GM12878 (cell line): ENCODE data around the gene TARBP1. TPM values are rescaled to one million over a fixed set of nuclear protein-coding genes. Genes with fewer than 3 reads are reported as not detected.

Experiments used
- ATAC-seq: fragments of 200-7000 bp; cut with Tn5 transposase; 3 replicates; pipeline ENCODE4 v1.9.1; 2020; ENCODE audit warnings: mild to moderate bottlenecking, moderate library complexity
- BruUV-seq: library from RNA; stranded (reverse); fragments of 400-500 nt; replicated peaks from 2 replicates; lab custom pipeline; 2021; lab: Mats Ljungman, UMichigan
- CTCF ChIA-PET: fragments of 300-600 bp; sonication (Branson Sonifier 250); formaldehyde crosslinking; extraction: SDS; loops from one replicate; lab custom pipeline; 2021; ENCODE audit warnings: inconsistent platforms; lab: Yijun Ruan, JAX
- POLR2A ChIA-PET: fragments of 350-600 bp; formaldehyde crosslinking; extraction: SDS; loops from one replicate; lab custom pipeline; 2021; ENCODE audit warnings: inconsistent platforms; lab: Charles Lee
- RAD21 ChIA-PET: fragments of 300-600 bp; sonication (Branson Sonifier 250); formaldehyde crosslinking; loops from one replicate; lab custom pipeline; 2023; ENCODE audit warnings: antibody characterized with exemption; ENCODE audit not compliant: unreplicated experiment; lab: Charles Lee
- SMC1A ChIA-PET: fragments of 300-600 bp; sonication (Branson Sonifier 250); formaldehyde crosslinking; loops from one replicate; lab custom pipeline; 2023; ENCODE audit not compliant: unreplicated experiment, uncharacterized antibody; lab: Charles Lee
- DNase-seq: peaks from one replicate; pipeline ENCODE4 v3.0.0-alpha.2; 2011; ENCODE audit warnings: low read depth, low spot score
- FAIRE-seq: peaks from 3 replicates; lab custom pipeline; 2011; peaks lifted over from hg19 to GRCh38; lab: Jason Lieb, UNC
- H2AFZ ChIP-seq: 2 replicates; pipeline ENCODE4 v1.6.0; 2011; ENCODE audit warnings: low read depth, low read length, control low read depth; ENCODE audit not compliant: control insufficient read depth
- H3K27ac ChIP-seq: 2 replicates; pipeline ENCODE4 v1.5.1; 2011; ENCODE audit warnings: control low read depth; ENCODE audit not compliant: control insufficient read depth, insufficient read depth
- H3K27me3 ChIP-seq, 2 experiments: replicated peaks in 1 of 2; 2 replicates each; pipeline versions ENCODE4 v1.6.0 to v1.6.1; 2011; ENCODE audit warnings: low read length in 1 of 2; ENCODE audit not compliant: control insufficient read depth in 2 of 2, insufficient read depth in 2 of 2
- H3K36me3 ChIP-seq, 2 experiments: 2 replicates each; pipeline ENCODE4 v1.5.1; 2011; ENCODE audit warnings: low read length in 1 of 2; ENCODE audit not compliant: control insufficient read depth in 2 of 2, insufficient read depth in 2 of 2
- H3K4me1 ChIP-seq: 2 replicates; pipeline ENCODE4 v1.6.1; 2011; ENCODE audit warnings: mild to moderate bottlenecking, low read length, moderate library complexity, mixed read lengths; ENCODE audit not compliant: control insufficient read depth, insufficient read depth
- H3K4me2 ChIP-seq: 2 replicates; pipeline ENCODE4 v1.6.0; 2011; ENCODE audit warnings: control low read depth; ENCODE audit not compliant: control insufficient read depth, insufficient read depth
- H3K4me3 ChIP-seq: fragments of 200-600 bp; sonication (generic); 2 replicates; pipeline ENCODE4 v1.5.1; 2016
- H3K79me2 ChIP-seq: 2 replicates; pipeline ENCODE4 v1.6.0; 2011; ENCODE audit warnings: low read length; ENCODE audit not compliant: control insufficient read depth, insufficient read depth
- H3K9ac ChIP-seq: 2 replicates; pipeline ENCODE4 v1.8.0; 2011; ENCODE audit warnings: low read length, control low read depth, mixed read lengths; ENCODE audit not compliant: control insufficient read depth, insufficient read depth
- H3K9me3 ChIP-seq: replicated peaks from 3 replicates; pipeline ENCODE4 v1.5.1; 2011; ENCODE audit warnings: mild to moderate bottlenecking, low read length; ENCODE audit not compliant: control insufficient read depth, insufficient read depth
- H4K20me1 ChIP-seq: 2 replicates; pipeline ENCODE4 v1.6.0; 2011; ENCODE audit not compliant: control insufficient read depth, insufficient read depth
- BCLAF1 ChIP-seq: fragments of 450-650 bp; IDR thresholded peaks from 2 replicates; pipeline ENCODE4 v1.6.1; 2017; ENCODE audit warnings: antibody characterized with exemption, mild to moderate bottlenecking, moderate library complexity
- CBX5 ChIP-seq: sonication (generic); IDR thresholded peaks from 2 replicates; pipeline ENCODE4 v1.6.1; 2016; ENCODE audit warnings: low read depth, moderate library complexity, mild to moderate bottlenecking, inconsistent platforms
- CTCF ChIP-seq, 3 experiments: IDR thresholded peaks in 2 of 3; conservative IDR thresholded peaks in 1 of 3; 2 replicates each; pipeline ENCODE4 v1.5.1; 2011; ENCODE audit warnings: low read depth in 3 of 3, low read length in 3 of 3, mild to moderate bottlenecking in 3 of 3, control low read depth in 2 of 3, moderate library complexity in 2 of 3, inconsistent platforms in 1 of 3, mixed read lengths in 1 of 3; ENCODE audit not compliant: control insufficient read depth in 2 of 3, insufficient read depth in 1 of 3; ENCODE audit errors: extremely low read depth in 1 of 3
- E4F1 ChIP-seq: fragments of 450-650 bp; IDR thresholded peaks from 2 replicates; pipeline ENCODE4 v1.6.1; 2018; ENCODE audit warnings: borderline replicate concordance, mild to moderate bottlenecking; ENCODE audit not compliant: partially characterized antibody
- ETV6 ChIP-seq, 2 experiments: fragments of 450-650 bp in 1 of 2; IDR thresholded peaks in 1 of 2; conservative IDR thresholded peaks in 1 of 2; 2 replicates each; pipeline ENCODE4 v1.6.1; 2014; ENCODE audit warnings: antibody characterized with exemption in 1 of 2, borderline replicate concordance in 1 of 2, low read depth in 1 of 2, mild to moderate bottlenecking in 1 of 2, moderate library complexity in 1 of 2
- NBN ChIP-seq: fragments of 450-650 bp; IDR thresholded peaks from 2 replicates; pipeline ENCODE4 v1.6.1; 2016
- POLR2AphosphoS2 ChIP-seq: IDR thresholded peaks from 2 replicates; pipeline ENCODE4 v1.6.1; 2011; ENCODE audit warnings: low read depth, mild to moderate bottlenecking, low read length, improper control_type of control experiment, moderate library complexity
- STAT1 ChIP-seq: fragments of 450-650 bp; conservative IDR thresholded peaks from 2 replicates; pipeline ENCODE4 v1.6.1; 2014; ENCODE audit warnings: antibody characterized with exemption, mild to moderate bottlenecking
- YY1 ChIP-seq: IDR thresholded peaks from 2 replicates; pipeline ENCODE4 v1.6.1; 2011; ENCODE audit warnings: low read depth, mild to moderate bottlenecking, low read length
- ZNF622 ChIP-seq: fragments of 450-650 bp; IDR thresholded peaks from 2 replicates; pipeline ENCODE4 v1.6.1; 2017; ENCODE audit warnings: mild to moderate bottlenecking, inconsistent platforms
- WGBS: methylation state at CpG from one replicate; pipeline ENCODE4 v1.1.6; 2016; ENCODE audit warnings: low lambda C conversion rate; ENCODE audit not compliant: insufficient replicate concordance, insufficient coverage; ENCODE audit errors: missing lambda C conversion rate; 5-methylcytosine and 5-hydroxymethylcytosine counted together
- in situ Hi-C: fragments of 300-500 bp; cut with MboI; formaldehyde crosslinking; loops from 9 replicates; pipeline ENCODE4 v1.14.3; 2018; ENCODE audit warnings: mixed read lengths
- intact Hi-C: fragments of 100-400 bp; cut with micrococcal nuclease; formaldehyde crosslinking; loops from one replicate; pipeline ENCODE4 v1.14.2; 2022; ENCODE audit not compliant: unreplicated experiment
- polyA plus RNA-seq, 11 experiments: library from polyadenylated mRNA; depleted of rRNA in 4 of 11; unstranded in 6 of 11; stranded (reverse) in 5 of 11; fragments of >200 nt; fragmentation: Nextera tagmentation in 4 of 11; fragmentation: Illumina TruSeq in 1 of 11; extraction: Ambion mirVana in 4 of 11; extraction: Trizol in 1 of 11; gene quantifications; 1 replicate in 1 of 11; 2 replicates in 10 of 11; pipeline versions ENCODE4 v1.2.1 to v1.2.3, GENCODE V29; 2011 to 2016; ENCODE audit warnings: inconsistent platforms in 2 of 11, missing spikeins in 2 of 11, low read depth in 1 of 11
- total RNA-seq, 4 experiments: library from RNA; depleted of rRNA in 3 of 4; stranded (reverse); fragments of >200 nt in 3 of 4; fragmentation: Illumina TruSeq in 1 of 4; extraction: Trizol in 1 of 4; gene quantifications; 2 replicates each; pipeline versions ENCODE4 v1.2.1 to v1.2.3, GENCODE V29; 2013 to 2021

TARBP1 gene
- total and polyA plus RNA-seq, 10 of the 15 experiments (the other 5 are each of a cell fraction or from before 2014, with no cell fraction given): 10.8 to 94.4 (median 35.3) TPM

- TF ChIP-seq CTCF (IDR thresholded peaks at IDR 0.05 in 2 of 3, conservative IDR thresholded peaks at IDR 0.05 in 1 of 3; ENCODE audit: control insufficient read depth in 2 of 3, extremely low read depth in 1 of 3, insufficient read depth in 1 of 3, low read depth in 3 of 3, low read length in 3 of 3) (no peak), E4F1 (no peak)
These were observed 72.1 kb downstream of the TARBP1 start (continued) for GRCh38 chr1:234406871-234407270.

- no peak for ATAC-seq
- no peak overlapping the region for H3K9ac ChIP-seq
- peaks cover 7% of the 10 kb centered on the region for H3K4me1 ChIP-seq
- ChIA-PET RAD21 (interaction anchor here (0.6 kb wide), 1 partner anchor 8 kb away, joined by 3 read pairs; no protein-coding TSS in a partner anchor), CTCF (no interaction called here), SMC1A (interaction anchor here (1.0 to 2.6 kb wide), 3 partner anchors 11 to 70 kb away, joined by 3 to 9 read pairs (median 5); partner anchors contain the start of gene COA6), POLR2A (interaction anchor here (1.5 kb wide), 1 partner anchor 19 kb away, joined by 3 read pairs; no protein-coding TSS in a partner anchor)
- no TSS peak for BruUV-seq
- in situ Hi-C loops: no loop called here
- H3K9me3 ChIP-seq: no peaks in the 10 kb centered on the region
- no peak overlapping the region for H2AFZ ChIP-seq
- 84% methylated on average over 6 of the region's 6 CpGs for WGBS
- DNase-seq: no peak
- H4K20me1 ChIP-seq: no peaks in the 10 kb centered on the region
- H3K79me2 ChIP-seq: no peaks in the 10 kb centered on the region
- no peak overlapping the region for H3K4me3 ChIP-seq
- H3K36me3 ChIP-seq: peaks cover 2 to 3% of the 10 kb centered on the region in 2 experiments; a peak in 2 of 4 replicates
- no peaks in the 10 kb centered on the region for H3K27me3 ChIP-seq
- no peak for FAIRE-seq
- no peak overlapping the region for H3K27ac ChIP-seq
- H3K4me2 ChIP-seq: no peak overlapping the region
- intact Hi-C loops: no loop called here
- no peak for TF ChIP-seq YY1
- TF ChIP-seq BCLAF1: no peak
- TF ChIP-seq NBN: no peak
- no peak for TF ChIP-seq ZNF622
- TF ChIP-seq CBX5: no peak
- TF ChIP-seq STAT1: no peak
- no peak for TF ChIP-seq POLR2AphosphoS2
- no peak for TF ChIP-seq ETV6 (conservative IDR thresholded peaks at IDR 0.05 in 1 of 2, IDR thresholded peaks at IDR 0.05 in 1 of 2; ENCODE audit: borderline replicate concordance in 1 of 2, low read depth in 1 of 2)
These were observed 73.3 kb downstream of the TARBP1 start for GRCh38 chr1:234405676-234406075.
